ENCODE data around the gene KLF1.
A peak's percentile ranks its signal among the peaks of the same experiment; 100 is the strongest.

KLF1 gene

GRCh38 chr19:12838182-12838885 lies 48.7 kb downstream of the KLF1 start, which contains the start of gene MAST1:
TSS of gene MAST1 (plus strand) at chr19:12838515. CDS start at chr19:12838573, 58 bp downstream.
- peak; percentile 74 for DNase-seq (ENCODE audit: low spot score)

DNA sequence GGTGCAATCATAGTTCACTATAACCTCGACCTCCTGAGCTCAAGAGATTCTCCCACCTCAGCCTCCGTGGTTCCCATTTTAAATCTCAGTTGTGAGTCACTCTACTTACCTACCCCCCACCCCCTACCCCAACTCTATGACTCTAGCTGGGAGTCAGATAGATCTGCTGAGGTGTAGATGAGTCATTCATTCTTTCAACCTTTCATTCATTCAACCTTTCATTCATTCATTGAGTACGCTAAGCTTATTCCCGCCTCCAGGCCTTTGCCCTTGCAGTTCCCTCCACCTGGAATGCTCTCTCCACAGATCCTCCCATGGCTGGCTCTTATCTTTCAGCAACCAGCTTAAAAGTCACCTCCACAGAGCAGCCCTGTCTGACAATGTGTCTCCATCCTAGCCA lies 49.8 kb downstream of the KLF1 start:
- DNase-seq (ENCODE audit: low spot score) = no peak

GRCh38 chr19:12836529-12836863 lies 50.5 kb downstream of the KLF1 start:
- DNase-seq (ENCODE audit: low spot score) = no peak

DNA sequence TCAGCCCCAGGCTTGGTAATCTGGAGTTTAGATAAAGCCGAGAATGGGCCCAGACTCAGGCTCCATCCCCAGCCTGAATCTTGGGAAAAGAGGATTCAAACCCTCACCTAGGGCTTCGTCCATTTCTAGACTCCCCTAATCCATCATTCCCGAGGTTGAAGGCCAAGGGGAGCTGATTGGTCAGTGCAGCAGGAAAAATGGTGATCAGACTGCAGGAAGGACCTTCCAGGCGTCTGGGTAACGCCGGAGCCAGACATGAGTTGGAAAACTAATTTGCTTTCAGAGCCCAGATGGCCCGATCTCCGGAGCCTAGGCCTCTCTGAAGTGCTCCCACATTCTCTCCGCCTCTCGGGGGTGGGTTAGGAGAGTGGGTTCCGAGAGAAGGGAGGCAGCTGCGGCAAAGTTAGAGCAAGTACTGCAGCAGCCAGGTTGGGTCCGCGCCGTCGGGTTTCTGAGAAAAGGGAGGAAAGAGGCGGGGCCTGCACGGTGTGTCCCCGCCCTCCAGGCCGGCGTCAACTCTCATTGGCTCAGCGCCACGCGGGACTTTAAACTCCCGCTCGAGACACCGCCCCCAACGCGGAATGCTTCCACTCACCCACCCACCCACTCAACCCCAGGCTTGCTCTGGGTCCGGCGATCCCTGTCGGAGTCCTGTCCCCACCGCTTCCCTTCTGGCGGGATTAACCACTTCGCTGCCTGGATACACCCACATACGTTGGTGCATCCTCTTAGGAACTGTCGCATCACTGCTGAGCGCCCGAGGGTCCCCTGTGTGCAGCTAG lies 51.8 kb downstream of the KLF1 start:
- DNase-seq (ENCODE audit: low spot score) = peak; percentile 79

- DNase-seq (ENCODE audit: low spot score) = no peak
Measured at GRCh38 chr19:12834566-12834943, 52.4 kb downstream of the KLF1 start, which contains the start of gene RTBDN. TSS of gene RTBDN (minus strand) at chr19:12834579. CDS start at chr19:12829979, 4,600 bp downstream.
